Sigmoid colon (tissue), 4 donors: ENCODE data around the gene SHISA5.

Experiments used
- EP300 ChIP-seq, 4 donors: sonication (generic); formaldehyde crosslinking; IDR thresholded peaks; one replicate each; pipeline ENCODE4 v1.6.1; 2017; ENCODE audit warnings: antibody characterized with exemption in 4 of 4
- POLR2A ChIP-seq, 2 donors: fragments of 450-650 bp; IDR thresholded peaks; one replicate each; pipeline ENCODE4 v1.6.1; 2016; ENCODE audit warnings: antibody characterized with exemption in 2 of 2, mild to moderate bottlenecking in 2 of 2, moderate library complexity in 2 of 2
- POLR2AphosphoS5 ChIP-seq, 4 donors: sonication (generic); formaldehyde crosslinking; IDR thresholded peaks; one replicate each; pipeline ENCODE4 v1.6.1; 2017; ENCODE audit warnings: antibody characterized with exemption in 4 of 4
- TF ChIP-seq, protein P1 (sequence below), 4 experiments: fragments of 450-650 bp in 3 of 4; fragments of 200-600 bp in 1 of 4; IDR thresholded peaks; one replicate each; pipeline ENCODE4 v1.5.1; 2016 to 2019; ENCODE audit warnings: antibody characterized with exemption in 4 of 4, mild to moderate bottlenecking in 3 of 4, moderate library complexity in 2 of 4

DNA sequence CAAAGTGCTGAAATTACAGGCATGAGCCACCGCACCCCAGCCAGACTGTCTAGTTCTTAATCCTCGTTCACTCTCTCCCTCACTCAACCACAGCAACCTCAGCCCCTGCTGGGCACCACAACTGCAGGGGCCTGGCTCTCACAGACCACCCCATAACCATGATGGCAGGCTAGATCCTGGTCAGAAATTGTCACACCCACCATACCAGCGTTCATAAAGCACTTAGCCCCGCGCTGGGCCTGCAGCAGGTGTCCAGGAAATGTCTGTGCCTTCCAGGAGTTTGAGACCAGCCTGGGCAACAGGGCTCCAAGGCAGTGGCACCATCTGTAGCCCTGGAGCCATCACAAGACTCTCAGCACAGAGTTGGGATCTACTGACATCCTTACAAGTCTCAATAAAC, 1.9 kb downstream of the SHISA5 start:
- TF ChIP-seq, protein P1, sequence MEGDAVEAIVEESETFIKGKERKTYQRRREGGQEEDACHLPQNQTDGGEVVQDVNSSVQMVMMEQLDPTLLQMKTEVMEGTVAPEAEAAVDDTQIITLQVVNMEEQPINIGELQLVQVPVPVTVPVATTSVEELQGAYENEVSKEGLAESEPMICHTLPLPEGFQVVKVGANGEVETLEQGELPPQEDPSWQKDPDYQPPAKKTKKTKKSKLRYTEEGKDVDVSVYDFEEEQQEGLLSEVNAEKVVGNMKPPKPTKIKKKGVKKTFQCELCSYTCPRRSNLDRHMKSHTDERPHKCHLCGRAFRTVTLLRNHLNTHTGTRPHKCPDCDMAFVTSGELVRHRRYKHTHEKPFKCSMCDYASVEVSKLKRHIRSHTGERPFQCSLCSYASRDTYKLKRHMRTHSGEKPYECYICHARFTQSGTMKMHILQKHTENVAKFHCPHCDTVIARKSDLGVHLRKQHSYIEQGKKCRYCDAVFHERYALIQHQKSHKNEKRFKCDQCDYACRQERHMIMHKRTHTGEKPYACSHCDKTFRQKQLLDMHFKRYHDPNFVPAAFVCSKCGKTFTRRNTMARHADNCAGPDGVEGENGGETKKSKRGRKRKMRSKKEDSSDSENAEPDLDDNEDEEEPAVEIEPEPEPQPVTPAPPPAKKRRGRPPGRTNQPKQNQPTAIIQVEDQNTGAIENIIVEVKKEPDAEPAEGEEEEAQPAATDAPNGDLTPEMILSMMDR (IDR thresholded peaks at IDR 0.05), result no peak
- no peak for TF ChIP-seq POLR2A (IDR thresholded peaks at IDR 0.05)
- no peak for TF ChIP-seq POLR2AphosphoS5 (IDR thresholded peaks at IDR 0.05)
- TF ChIP-seq EP300 (IDR thresholded peaks at IDR 0.05), result no peak
